Retinal pigment epithelial cell (primary cell): ENCODE measurements around the gene TRIM69.
A peak's percentile ranks its signal among the peaks of the same experiment; 100 is the strongest.
"Not testable (repeated sequence)": the region's sequence is repeated elsewhere in the genome, so short reads cannot be mapped to it uniquely, and the experiment has no call there.

Source experiments
- DNase-seq: peaks from one replicate; pipeline ENCODE4 v3.0.0-alpha.2; 2010; ENCODE audit warnings: low read depth
- H3K4me3 ChIP-seq: 2 replicates; pipeline ENCODE4 v1.5.1; 2011; ENCODE audit warnings: mild to moderate bottlenecking, low read length, control low read depth, moderate library complexity
- CTCF ChIP-seq: conservative IDR thresholded peaks from 2 replicates; pipeline ENCODE4 v1.5.1; 2011; ENCODE audit warnings: low read depth, low read length, control low read depth, inconsistent platforms

TRIM69 gene

GRCh38 chr15:44738340-44738984 is 2.1 kb downstream of the TRIM69 start:
- H3K4me3 ChIP-seq, result no peak overlapping the region
- peak; percentile 67 for TF ChIP-seq CTCF
- no peak for DNase-seq

- H3K4me3 ChIP-seq, DNase-seq: not testable (repeated sequence)
Measured at GRCh38 chr15:44739222-44739847, 3.0 kb downstream of the TRIM69 start.

- DNase-seq, H3K4me3 ChIP-seq: not testable (repeated sequence)
Measured at GRCh38 chr15:44743454-44743853, 7.1 kb downstream of the TRIM69 start.

GRCh38 chr15:44753345-44753744 is 17.0 kb downstream of the TRIM69 start:
- no peak for TF ChIP-seq CTCF
- no peak overlapping the region for H3K4me3 ChIP-seq
- no peak for DNase-seq

- TF ChIP-seq CTCF, result no peak
- no peak for DNase-seq
- no peak overlapping the region for H3K4me3 ChIP-seq
Measured at GRCh38 chr15:44763187-44763586, 26.9 kb downstream of the TRIM69 start.

GRCh38 chr15:44763848-44764247 is 27.5 kb downstream of the TRIM69 start:
- no peak overlapping the region for H3K4me3 ChIP-seq
- no peak for DNase-seq
- no peak for TF ChIP-seq CTCF

GRCh38 chr15:44765036-44765435 is 28.7 kb downstream of the TRIM69 start:
- no peak overlapping the region for H3K4me3 ChIP-seq
- DNase-seq, result no peak
- TF ChIP-seq CTCF, result no peak

- TF ChIP-seq CTCF, result no peak
- no peak overlapping the region for H3K4me3 ChIP-seq
- no peak for DNase-seq
Measured at GRCh38 chr15:44769521-44769920, 33.2 kb downstream of the TRIM69 start.

GRCh38 chr15:44770715-44771114 is 34.4 kb downstream of the TRIM69 start:
- not testable (repeated sequence) for DNase-seq, H3K4me3 ChIP-seq
